ENCODE measurements around the gene COL5A1. TPM values are rescaled to one million over a fixed set of nuclear protein-coding genes. Genes with fewer than 3 reads are reported as not detected.

Gene COL5A1
- polyA plus RNA-seq, 1 donor (not counting 4 experiments of a cell fraction or from before 2014, with no cell fraction given): 3.1 TPM

DNA sequence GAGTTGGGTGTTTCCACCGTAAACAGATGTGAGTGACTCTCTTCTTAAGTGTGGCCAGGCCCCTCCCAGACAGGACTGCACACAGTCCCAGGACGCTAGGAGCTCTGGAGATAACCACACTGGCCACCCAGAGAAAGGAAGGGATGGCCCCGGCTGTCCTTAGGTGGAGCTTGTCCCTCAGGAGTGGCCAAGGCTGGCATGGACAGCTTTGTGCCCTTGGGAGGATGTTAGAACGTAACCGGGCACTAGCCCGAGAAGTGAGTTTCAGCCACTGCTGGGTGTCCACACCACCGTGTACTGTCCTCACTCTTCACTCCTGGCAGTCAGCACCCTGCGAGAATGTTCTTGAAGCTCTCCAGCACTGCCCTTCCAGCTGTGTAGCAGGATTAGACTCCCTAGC lies 203.2 kb downstream of the COL5A1 start:
- no peak for TF ChIP-seq EZH2 (IDR thresholded peaks at IDR 0.05; ENCODE audit: low read length)
- TF ChIP-seq, protein P1, sequence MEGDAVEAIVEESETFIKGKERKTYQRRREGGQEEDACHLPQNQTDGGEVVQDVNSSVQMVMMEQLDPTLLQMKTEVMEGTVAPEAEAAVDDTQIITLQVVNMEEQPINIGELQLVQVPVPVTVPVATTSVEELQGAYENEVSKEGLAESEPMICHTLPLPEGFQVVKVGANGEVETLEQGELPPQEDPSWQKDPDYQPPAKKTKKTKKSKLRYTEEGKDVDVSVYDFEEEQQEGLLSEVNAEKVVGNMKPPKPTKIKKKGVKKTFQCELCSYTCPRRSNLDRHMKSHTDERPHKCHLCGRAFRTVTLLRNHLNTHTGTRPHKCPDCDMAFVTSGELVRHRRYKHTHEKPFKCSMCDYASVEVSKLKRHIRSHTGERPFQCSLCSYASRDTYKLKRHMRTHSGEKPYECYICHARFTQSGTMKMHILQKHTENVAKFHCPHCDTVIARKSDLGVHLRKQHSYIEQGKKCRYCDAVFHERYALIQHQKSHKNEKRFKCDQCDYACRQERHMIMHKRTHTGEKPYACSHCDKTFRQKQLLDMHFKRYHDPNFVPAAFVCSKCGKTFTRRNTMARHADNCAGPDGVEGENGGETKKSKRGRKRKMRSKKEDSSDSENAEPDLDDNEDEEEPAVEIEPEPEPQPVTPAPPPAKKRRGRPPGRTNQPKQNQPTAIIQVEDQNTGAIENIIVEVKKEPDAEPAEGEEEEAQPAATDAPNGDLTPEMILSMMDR (optimal IDR thresholded peaks at IDR 0.05 in 1 of 3, IDR thresholded peaks at IDR 0.05 in 1 of 3, conservative IDR thresholded peaks at IDR 0.05 in 1 of 3; ENCODE audit: extremely low read depth in 1 of 3, insufficient read depth in 2 of 3, low read length in 3 of 3): no peak

DNA sequence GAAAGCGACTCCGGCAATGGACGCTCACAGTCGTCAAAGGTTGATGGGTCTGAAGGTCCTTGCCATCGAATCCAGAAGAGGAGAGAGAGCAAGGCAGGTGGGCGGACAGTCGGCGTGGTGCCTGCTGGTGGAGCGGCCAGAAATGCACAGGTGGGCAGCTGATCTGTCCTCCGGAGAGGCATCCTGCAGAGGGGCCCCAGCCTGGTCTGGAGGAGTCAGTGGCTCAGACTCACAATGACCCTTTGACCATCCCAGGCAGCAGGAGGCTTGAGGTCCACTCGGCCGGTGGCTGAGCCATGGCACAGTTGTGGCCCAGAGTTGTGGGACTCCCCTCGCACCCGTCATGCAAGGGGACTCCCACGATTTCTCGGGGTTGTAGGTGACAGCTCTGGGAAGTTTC lies 204.6 kb downstream of the COL5A1 start:
- DNase-seq (ENCODE audit: low read depth, low spot score): no peak
- Histone ChIP-seq H3K36me3 (ENCODE audit: control insufficient read depth in 2 of 2, extremely low read depth in 1 of 2, insufficient read depth in 2 of 2, low read length in 2 of 2) (no peaks in the 10 kb centered on the region), H3K4me1 (ENCODE audit: control insufficient read depth, extremely low read depth, insufficient read depth, low read length) (no peaks in the 10 kb centered on the region), H3K4me3 (ENCODE audit: control insufficient read depth in 2 of 3, extremely low read depth in 1 of 3, insufficient read depth in 2 of 3, low read depth in 1 of 3, low read length in 3 of 3) (no peak overlapping the region), H2AFZ (ENCODE audit: control insufficient read depth, low read length) (no peak overlapping the region), H3K9me3 (ENCODE audit: control insufficient read depth, low read depth, low read length) (peaks cover 5% of the 10 kb centered on the region), H3K27ac (ENCODE audit: control insufficient read depth, insufficient read depth, low read length) (no peak overlapping the region), H3K9me1 (ENCODE audit: control insufficient read depth, extremely low read depth, insufficient read depth, low read length) (no peaks in the 10 kb centered on the region), H3K4me2 (ENCODE audit: control insufficient read depth, extremely low read depth, insufficient read depth, low read depth, low read length) (no peak overlapping the region), H3K27me3 (ENCODE audit: control insufficient read depth, extremely low read depth, insufficient read depth, low read length) (no peaks in the 10 kb centered on the region), H3K9ac (ENCODE audit: control insufficient read depth, extremely low read depth, insufficient read depth, low read length) (no peak overlapping the region), H3K79me2 (ENCODE audit: control insufficient read depth, insufficient read depth, low read length) (no peaks in the 10 kb centered on the region), H4K20me1 (ENCODE audit: control insufficient read depth, extremely low read depth, insufficient read depth, low read length) (no peaks in the 10 kb centered on the region)
- dilution Hi-C loops (cut with MboI; ENCODE audit: extremely low pct_ligation_motif_present, low sequenced_read_pairs): no loop called here
- TF ChIP-seq, protein P1 (optimal IDR thresholded peaks at IDR 0.05 in 1 of 3, IDR thresholded peaks at IDR 0.05 in 1 of 3, conservative IDR thresholded peaks at IDR 0.05 in 1 of 3; ENCODE audit: extremely low read depth in 1 of 3, insufficient read depth in 2 of 3, low read length in 3 of 3): no peak
- TF ChIP-seq EZH2 (IDR thresholded peaks at IDR 0.05; ENCODE audit: low read length): no peak
- FAIRE-seq: no peak

More for the DNA sequence above, 203.2 kb downstream of the COL5A1 start:
- Histone ChIP-seq H3K36me3 (ENCODE audit: control insufficient read depth in 2 of 2, extremely low read depth in 1 of 2, insufficient read depth in 2 of 2, low read length in 2 of 2) (no peaks in the 10 kb centered on the region), H3K4me2 (ENCODE audit: control insufficient read depth, extremely low read depth, insufficient read depth, low read depth, low read length) (no peak overlapping the region), H3K4me1 (ENCODE audit: control insufficient read depth, extremely low read depth, insufficient read depth, low read length) (no peaks in the 10 kb centered on the region), H3K27ac (ENCODE audit: control insufficient read depth, insufficient read depth, low read length) (no peak overlapping the region), H3K9ac (ENCODE audit: control insufficient read depth, extremely low read depth, insufficient read depth, low read length) (no peak overlapping the region), H3K9me1 (ENCODE audit: control insufficient read depth, extremely low read depth, insufficient read depth, low read length) (no peaks in the 10 kb centered on the region), H2AFZ (ENCODE audit: control insufficient read depth, low read length) (no peak overlapping the region), H3K27me3 (ENCODE audit: control insufficient read depth, extremely low read depth, insufficient read depth, low read length) (no peaks in the 10 kb centered on the region), H3K4me3 (ENCODE audit: control insufficient read depth in 2 of 3, extremely low read depth in 1 of 3, insufficient read depth in 2 of 3, low read depth in 1 of 3, low read length in 3 of 3) (no peak overlapping the region), H3K9me3 (ENCODE audit: control insufficient read depth, low read depth, low read length) (peaks cover 5% of the 10 kb centered on the region), H4K20me1 (ENCODE audit: control insufficient read depth, extremely low read depth, insufficient read depth, low read length) (no peaks in the 10 kb centered on the region), H3K79me2 (ENCODE audit: control insufficient read depth, insufficient read depth, low read length) (no peaks in the 10 kb centered on the region)
- FAIRE-seq: no peak
- dilution Hi-C loops (cut with MboI; ENCODE audit: extremely low pct_ligation_motif_present, low sequenced_read_pairs): no loop called here
- no peak for DNase-seq (ENCODE audit: low read depth, low spot score)
